PC-9 (cell line): ENCODE results near the gene ASPA.

Experiments used
- CTCF ChIP-seq: fragments of 200-600 bp; sonication (generic); conservative IDR thresholded peaks from 2 replicates; pipeline ENCODE4 v1.6.1; 2017; ENCODE audit warnings: mixed run types, antibody characterized with exemption, mild to moderate bottlenecking, moderate library complexity
- EZH2 ChIP-seq: fragments of 200-600 bp; sonication (generic); IDR thresholded peaks from 2 replicates; pipeline ENCODE4 v1.8.0; 2017; ENCODE audit warnings: antibody characterized with exemption, low read depth

GRCh38 chr17:3502466-3502865 is 26.7 kb downstream of the ASPA start:
- TF ChIP-seq EZH2, result no peak
- TF ChIP-seq CTCF, result no peak
